ENCODE results near the gene KDM8.

DNA sequence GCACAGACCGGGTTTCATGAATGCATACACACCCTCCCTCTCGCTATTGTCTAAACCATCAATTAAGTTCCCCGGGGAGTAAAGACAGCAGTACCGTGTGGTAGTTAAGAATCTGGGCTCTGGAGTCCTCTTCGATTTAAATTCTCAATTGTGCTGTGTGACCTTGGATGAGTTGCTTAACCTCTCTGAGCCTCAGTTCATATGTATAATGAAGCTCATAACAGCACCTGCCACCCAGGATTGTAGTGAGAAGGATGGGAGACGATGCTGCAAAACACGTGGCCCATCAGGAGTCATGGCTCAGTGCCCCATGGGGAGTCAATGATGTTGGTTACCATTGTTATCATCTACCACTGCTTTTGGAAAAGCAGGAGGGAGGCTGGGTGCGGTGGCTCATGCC lies 34.5 kb upstream of the KDM8 start:
- TF ChIP-seq CTCF (tag by site-specific recombination; IDR thresholded peaks at IDR 0.05) (no peak), ZNF423 (tag by site-specific recombination; IDR thresholded peaks at IDR 0.05) (no peak), ZNF544 (tag by site-specific recombination; IDR thresholded peaks at IDR 0.05) (no peak), ZNF274 (IDR thresholded peaks at IDR 0.05; ENCODE audit: low read length) (no peak), ZNF274 (tag by site-specific recombination; IDR thresholded peaks at IDR 0.05; ENCODE audit: borderline replicate concordance) (no peak), ZBTB49 (tag by site-specific recombination; IDR thresholded peaks at IDR 0.05; ENCODE audit: low read depth) (no peak), ZNF311 (tag by site-specific recombination; IDR thresholded peaks at IDR 0.05; ENCODE audit: borderline replicate concordance) (no peak), SALL2 (tag by site-specific recombination; IDR thresholded peaks at IDR 0.05; ENCODE audit: borderline replicate concordance) (no peak), ZNF2 (tag by site-specific recombination; IDR thresholded peaks at IDR 0.05) (no peak), ZNF843 (tag by site-specific recombination; IDR thresholded peaks at IDR 0.05) (no peak), ZNF133 (tag by site-specific recombination; IDR thresholded peaks at IDR 0.05) (no peak), ZNF670 (tag by site-specific recombination; IDR thresholded peaks at IDR 0.05; ENCODE audit: low read depth) (no peak), ZNF580 (tag by site-specific recombination; IDR thresholded peaks at IDR 0.05) (no peak), ZNF658 (tag by site-specific recombination; IDR thresholded peaks at IDR 0.05) (no peak)
